GM12878 (cell line): Measurements from ENCODE around the gene PCDHAC1. TPM values are rescaled to one million over a fixed set of nuclear protein-coding genes. Genes with fewer than 3 reads are reported as not detected.

Source experiments
- ATAC-seq: fragments of 200-7000 bp; cut with Tn5 transposase; 3 replicates; pipeline ENCODE4 v1.9.1; 2020; ENCODE audit warnings: mild to moderate bottlenecking, moderate library complexity
- BruUV-seq: library from RNA; stranded (reverse); fragments of 400-500 nt; replicated peaks from 2 replicates; lab custom pipeline; 2021; lab: Mats Ljungman, UMichigan
- CTCF ChIA-PET: fragments of 300-600 bp; sonication (Branson Sonifier 250); formaldehyde crosslinking; extraction: SDS; loops from one replicate; lab custom pipeline; 2021; ENCODE audit warnings: inconsistent platforms; lab: Yijun Ruan, JAX
- POLR2A ChIA-PET: fragments of 350-600 bp; formaldehyde crosslinking; extraction: SDS; loops from one replicate; lab custom pipeline; 2021; ENCODE audit warnings: inconsistent platforms; lab: Charles Lee
- RAD21 ChIA-PET: fragments of 300-600 bp; sonication (Branson Sonifier 250); formaldehyde crosslinking; loops from one replicate; lab custom pipeline; 2023; ENCODE audit warnings: antibody characterized with exemption; ENCODE audit not compliant: unreplicated experiment; lab: Charles Lee
- SMC1A ChIA-PET: fragments of 300-600 bp; sonication (Branson Sonifier 250); formaldehyde crosslinking; loops from one replicate; lab custom pipeline; 2023; ENCODE audit not compliant: unreplicated experiment, uncharacterized antibody; lab: Charles Lee
- DNase-seq: peaks from one replicate; pipeline ENCODE4 v3.0.0-alpha.2; 2011; ENCODE audit warnings: low read depth, low spot score
- FAIRE-seq: peaks from 3 replicates; lab custom pipeline; 2011; peaks lifted over from hg19 to GRCh38; lab: Jason Lieb, UNC
- H2AFZ ChIP-seq: 2 replicates; pipeline ENCODE4 v1.6.0; 2011; ENCODE audit warnings: low read depth, low read length, control low read depth; ENCODE audit not compliant: control insufficient read depth
- H3K27ac ChIP-seq: 2 replicates; pipeline ENCODE4 v1.5.1; 2011; ENCODE audit warnings: control low read depth; ENCODE audit not compliant: control insufficient read depth, insufficient read depth
- H3K27me3 ChIP-seq, 2 experiments: replicated peaks in 1 of 2; 2 replicates each; pipeline versions ENCODE4 v1.6.0 to v1.6.1; 2011; ENCODE audit warnings: low read length in 1 of 2; ENCODE audit not compliant: control insufficient read depth in 2 of 2, insufficient read depth in 2 of 2
- H3K36me3 ChIP-seq, 2 experiments: 2 replicates each; pipeline ENCODE4 v1.5.1; 2011; ENCODE audit warnings: low read length in 1 of 2; ENCODE audit not compliant: control insufficient read depth in 2 of 2, insufficient read depth in 2 of 2
- H3K4me1 ChIP-seq: 2 replicates; pipeline ENCODE4 v1.6.1; 2011; ENCODE audit warnings: mild to moderate bottlenecking, low read length, moderate library complexity, mixed read lengths; ENCODE audit not compliant: control insufficient read depth, insufficient read depth
- H3K4me2 ChIP-seq: 2 replicates; pipeline ENCODE4 v1.6.0; 2011; ENCODE audit warnings: control low read depth; ENCODE audit not compliant: control insufficient read depth, insufficient read depth
- H3K4me3 ChIP-seq: fragments of 200-600 bp; sonication (generic); 2 replicates; pipeline ENCODE4 v1.5.1; 2016
- H3K79me2 ChIP-seq: 2 replicates; pipeline ENCODE4 v1.6.0; 2011; ENCODE audit warnings: low read length; ENCODE audit not compliant: control insufficient read depth, insufficient read depth
- H3K9ac ChIP-seq: 2 replicates; pipeline ENCODE4 v1.8.0; 2011; ENCODE audit warnings: low read length, control low read depth, mixed read lengths; ENCODE audit not compliant: control insufficient read depth, insufficient read depth
- H3K9me3 ChIP-seq: replicated peaks from 3 replicates; pipeline ENCODE4 v1.5.1; 2011; ENCODE audit warnings: mild to moderate bottlenecking, low read length; ENCODE audit not compliant: control insufficient read depth, insufficient read depth
- H4K20me1 ChIP-seq: 2 replicates; pipeline ENCODE4 v1.6.0; 2011; ENCODE audit not compliant: control insufficient read depth, insufficient read depth
- ATF7 ChIP-seq: fragments of 450-650 bp; IDR thresholded peaks from 2 replicates; pipeline ENCODE4 v1.6.1; 2016; ENCODE audit warnings: low read depth, mild to moderate bottlenecking
- BCLAF1 ChIP-seq: fragments of 450-650 bp; IDR thresholded peaks from 2 replicates; pipeline ENCODE4 v1.6.1; 2017; ENCODE audit warnings: antibody characterized with exemption, mild to moderate bottlenecking, moderate library complexity
- CBFB ChIP-seq: IDR thresholded peaks from 2 replicates; pipeline ENCODE4 v1.6.1; 2016; ENCODE audit warnings: antibody characterized with exemption, low read depth
- CREB1 ChIP-seq: IDR thresholded peaks from 2 replicates; pipeline ENCODE4 v1.6.1; 2012; ENCODE audit warnings: low read depth, mild to moderate bottlenecking, inconsistent platforms
- LARP7 ChIP-seq: fragments of 450-650 bp; IDR thresholded peaks from 2 replicates; pipeline ENCODE4 v1.6.1; 2017; ENCODE audit warnings: mild to moderate bottlenecking
- MYC ChIP-seq: IDR thresholded peaks from 2 replicates; pipeline ENCODE4 v1.6.1; 2011; ENCODE audit warnings: mild to moderate bottlenecking, low read length, moderate library complexity, inconsistent platforms; ENCODE audit not compliant: insufficient read depth, insufficient replicate concordance, insufficient read length, severe bottlenecking
- RAD21 ChIP-seq: IDR thresholded peaks from 2 replicates; pipeline ENCODE4 v1.6.1; 2011; ENCODE audit warnings: mild to moderate bottlenecking, low read depth, low read length, moderate library complexity; ENCODE audit not compliant: insufficient read depth
- SREBF2 ChIP-seq: IDR thresholded peaks from 2 replicates; pipeline ENCODE4 v1.6.1; 2012; ENCODE audit warnings: mild to moderate bottlenecking, low read length
- STAT1 ChIP-seq: fragments of 450-650 bp; conservative IDR thresholded peaks from 2 replicates; pipeline ENCODE4 v1.6.1; 2014; ENCODE audit warnings: antibody characterized with exemption, mild to moderate bottlenecking
- TBL1XR1 ChIP-seq: IDR thresholded peaks from 2 replicates; pipeline ENCODE4 v1.6.1; 2012; ENCODE audit warnings: low read depth, low read length, improper control_type of control experiment
- YBX1 ChIP-seq: fragments of 450-650 bp; IDR thresholded peaks from 2 replicates; pipeline ENCODE4 v1.6.1; 2016; ENCODE audit warnings: antibody characterized with exemption
- ZNF207 ChIP-seq: fragments of 450-650 bp; IDR thresholded peaks from 2 replicates; pipeline ENCODE4 v1.6.1; 2014; ENCODE audit warnings: antibody characterized with exemption, mild to moderate bottlenecking, borderline replicate concordance
- ZNF24 ChIP-seq: fragments of 450-650 bp; IDR thresholded peaks from 2 replicates; pipeline ENCODE4 v1.6.1; 2017; ENCODE audit warnings: antibody characterized with exemption, mild to moderate bottlenecking
- ZNF274 ChIP-seq: IDR thresholded peaks from one replicate; pipeline ENCODE4 v1.8.0; 2011; ENCODE audit not compliant: insufficient read length, insufficient read depth
- ZNF592 ChIP-seq: fragments of 450-650 bp; IDR thresholded peaks from 2 replicates; pipeline ENCODE4 v1.6.1; 2017; ENCODE audit warnings: mild to moderate bottlenecking, moderate library complexity
- WGBS: methylation state at CpG from one replicate; pipeline ENCODE4 v1.1.6; 2016; ENCODE audit warnings: low lambda C conversion rate; ENCODE audit not compliant: insufficient replicate concordance, insufficient coverage; ENCODE audit errors: missing lambda C conversion rate; 5-methylcytosine and 5-hydroxymethylcytosine counted together
- in situ Hi-C: fragments of 300-500 bp; cut with MboI; formaldehyde crosslinking; loops from 9 replicates; pipeline ENCODE4 v1.14.3; 2018; ENCODE audit warnings: mixed read lengths
- intact Hi-C: fragments of 100-400 bp; cut with micrococcal nuclease; formaldehyde crosslinking; loops from one replicate; pipeline ENCODE4 v1.14.2; 2022; ENCODE audit not compliant: unreplicated experiment
- polyA plus RNA-seq, 11 experiments: library from polyadenylated mRNA; depleted of rRNA in 4 of 11; unstranded in 6 of 11; stranded (reverse) in 5 of 11; fragments of >200 nt; fragmentation: Nextera tagmentation in 4 of 11; fragmentation: Illumina TruSeq in 1 of 11; extraction: Ambion mirVana in 4 of 11; extraction: Trizol in 1 of 11; gene quantifications; 1 replicate in 1 of 11; 2 replicates in 10 of 11; pipeline versions ENCODE4 v1.2.1 to v1.2.3, GENCODE V29; 2011 to 2016; ENCODE audit warnings: inconsistent platforms in 2 of 11, missing spikeins in 2 of 11, low read depth in 1 of 11
- total RNA-seq, 4 experiments: library from RNA; depleted of rRNA in 3 of 4; stranded (reverse); fragments of >200 nt in 3 of 4; fragmentation: Illumina TruSeq in 1 of 4; extraction: Trizol in 1 of 4; gene quantifications; 2 replicates each; pipeline versions ENCODE4 v1.2.1 to v1.2.3, GENCODE V29; 2013 to 2021

The PCDHAC1 gene
- total and polyA plus RNA-seq, 10 of the 15 experiments (the other 5 are each of a cell fraction or from before 2014, with no cell fraction given): not detected

GRCh38 chr5:140946578-140946977, 20.5 kb downstream of the PCDHAC1 start (continued):
- TF ChIP-seq BCLAF1 (no peak), ZNF592 (no peak), CREB1 (no peak), ATF7 (no peak), STAT1 (no peak), SREBF2 (no peak)
- TF ChIP-seq, all 136 proteins: peak for 0

DNA sequence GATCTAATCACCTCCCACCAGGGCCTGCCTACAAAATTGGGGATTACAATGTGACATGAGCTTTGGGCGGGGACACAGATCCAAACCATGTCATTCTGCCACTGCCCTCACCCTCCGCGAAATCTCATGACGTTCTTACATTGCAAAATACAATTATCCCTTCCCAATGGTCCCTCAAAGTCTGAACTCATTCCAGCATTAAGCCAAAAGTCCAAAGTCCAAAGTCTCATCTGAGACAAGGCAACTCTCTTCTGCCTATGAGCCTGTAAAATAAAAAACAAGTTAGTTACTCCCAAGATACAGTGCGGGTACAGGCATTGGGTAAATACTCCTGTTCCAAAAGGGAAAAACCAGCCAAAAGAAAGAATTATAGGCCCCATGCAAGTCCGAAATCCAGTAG, 25.5 kb downstream of the PCDHAC1 start:
- in situ Hi-C loops: no loop called here
- ChIA-PET RAD21 (no interaction called here), POLR2A (no interaction called here)
- TF ChIP-seq ZNF24 (no peak), ZNF207 (no peak), RAD21 (no peak), YBX1 (no peak), CBFB (no peak), ATF7 (no peak), MYC (no peak), ZNF274 (no peak), LARP7 (no peak), TBL1XR1 (no peak)

More for the DNA sequence above, 25.5 kb downstream of the PCDHAC1 start:
- Histone ChIP-seq H3K4me3 (no peak overlapping the region), H3K27me3 (no peaks in the 10 kb centered on the region), H3K27ac (no peak overlapping the region), H3K36me3 (no peaks in the 10 kb centered on the region), H4K20me1 (no peaks in the 10 kb centered on the region), H3K4me2 (no peak overlapping the region), H3K79me2 (no peaks in the 10 kb centered on the region), H3K9me3 (no peaks in the 10 kb centered on the region), H3K4me1 (no peaks in the 10 kb centered on the region), H3K9ac (no peak overlapping the region), H2AFZ (no peak overlapping the region)
- 8% methylated on average over 6 of the region's 6 CpGs for WGBS
- intact Hi-C loops: no loop called here
- no peak for FAIRE-seq
- ATAC-seq: no peak
- ChIA-PET SMC1A (no interaction called here), CTCF (no interaction called here)
- no TSS peak for BruUV-seq
- no peak for DNase-seq
